ENCODE data around the gene SCYL1. TPM values are rescaled to one million over a fixed set of nuclear protein-coding genes. Genes with fewer than 3 reads are reported as not detected.
"Not testable (repeated sequence)": the region's sequence is repeated elsewhere in the genome, so short reads cannot be mapped to it uniquely, and the experiment has no call there.

Gene SCYL1
- total RNA-seq, 4 donors from 2014 or later: 40.6 to 63.3 (median 52.6) TPM

DNA sequence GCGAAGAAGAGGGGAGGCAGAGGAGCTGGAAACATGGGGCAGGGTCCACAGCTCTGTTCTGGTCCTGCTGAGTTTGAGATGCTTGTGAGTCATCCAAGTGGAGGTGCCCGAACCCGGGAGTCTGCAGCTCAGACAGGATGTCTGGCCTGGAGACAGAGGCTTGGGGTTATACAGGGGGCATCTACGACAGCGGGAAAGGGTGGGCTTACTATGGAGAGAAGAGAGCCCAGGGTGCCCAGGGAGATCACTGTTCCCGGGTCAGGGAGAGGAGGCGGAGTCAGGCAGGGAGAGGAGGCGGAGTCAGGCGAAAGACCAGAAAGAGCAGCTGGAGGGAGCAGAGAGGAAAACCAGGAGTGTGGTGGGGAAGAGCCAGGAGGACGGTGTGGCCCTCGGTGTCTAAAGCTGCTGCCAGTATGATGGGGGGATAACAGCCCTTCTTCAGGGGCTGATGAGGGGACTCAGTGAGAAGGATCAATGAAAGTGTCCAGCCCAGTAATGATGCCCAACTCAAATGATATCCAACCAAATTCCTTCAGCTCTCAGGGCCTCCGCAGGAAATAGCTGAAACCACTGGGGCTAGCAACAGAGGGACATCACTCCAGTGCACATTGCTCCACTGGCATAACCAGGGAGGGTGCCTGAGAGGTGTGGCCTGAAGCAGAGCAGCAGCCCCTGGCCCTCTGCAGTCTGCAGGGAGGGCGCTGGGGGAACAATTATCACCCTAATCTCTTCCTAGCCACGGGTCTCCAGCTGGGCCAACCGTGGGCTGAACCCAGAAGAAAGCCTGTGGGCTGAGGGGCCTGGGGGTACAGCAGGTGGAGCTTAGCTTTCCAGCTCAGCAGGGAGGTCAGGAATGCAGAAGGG lies 35.9 kb downstream of the SCYL1 start:
- intact Hi-C loops (cut with DNase I): no loop called here
- Histone ChIP-seq H3K36me3 (no peaks in the 10 kb centered on the region), H3K9me3 (no peaks in the 10 kb centered on the region), H3K4me3 (no peak overlapping the region), H3K4me1 (peaks cover 41 to 62% (median 43%) of the 10 kb centered on the region in 3 donors), H3K27ac (peak overlapping the region; percentile 78 to 95 (median 92)), H3K27me3 (no peaks in the 10 kb centered on the region)
- TF ChIP-seq POLR2A (IDR thresholded peaks at IDR 0.05): no peak
- TF ChIP-seq, protein P1, sequence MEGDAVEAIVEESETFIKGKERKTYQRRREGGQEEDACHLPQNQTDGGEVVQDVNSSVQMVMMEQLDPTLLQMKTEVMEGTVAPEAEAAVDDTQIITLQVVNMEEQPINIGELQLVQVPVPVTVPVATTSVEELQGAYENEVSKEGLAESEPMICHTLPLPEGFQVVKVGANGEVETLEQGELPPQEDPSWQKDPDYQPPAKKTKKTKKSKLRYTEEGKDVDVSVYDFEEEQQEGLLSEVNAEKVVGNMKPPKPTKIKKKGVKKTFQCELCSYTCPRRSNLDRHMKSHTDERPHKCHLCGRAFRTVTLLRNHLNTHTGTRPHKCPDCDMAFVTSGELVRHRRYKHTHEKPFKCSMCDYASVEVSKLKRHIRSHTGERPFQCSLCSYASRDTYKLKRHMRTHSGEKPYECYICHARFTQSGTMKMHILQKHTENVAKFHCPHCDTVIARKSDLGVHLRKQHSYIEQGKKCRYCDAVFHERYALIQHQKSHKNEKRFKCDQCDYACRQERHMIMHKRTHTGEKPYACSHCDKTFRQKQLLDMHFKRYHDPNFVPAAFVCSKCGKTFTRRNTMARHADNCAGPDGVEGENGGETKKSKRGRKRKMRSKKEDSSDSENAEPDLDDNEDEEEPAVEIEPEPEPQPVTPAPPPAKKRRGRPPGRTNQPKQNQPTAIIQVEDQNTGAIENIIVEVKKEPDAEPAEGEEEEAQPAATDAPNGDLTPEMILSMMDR (IDR thresholded peaks at IDR 0.05): no peak
- DNase-seq: no peak
- WGBS, 2 donors: 25 to 34% methylated on average over 12 to 15 of the region's 15 CpGs

DNA sequence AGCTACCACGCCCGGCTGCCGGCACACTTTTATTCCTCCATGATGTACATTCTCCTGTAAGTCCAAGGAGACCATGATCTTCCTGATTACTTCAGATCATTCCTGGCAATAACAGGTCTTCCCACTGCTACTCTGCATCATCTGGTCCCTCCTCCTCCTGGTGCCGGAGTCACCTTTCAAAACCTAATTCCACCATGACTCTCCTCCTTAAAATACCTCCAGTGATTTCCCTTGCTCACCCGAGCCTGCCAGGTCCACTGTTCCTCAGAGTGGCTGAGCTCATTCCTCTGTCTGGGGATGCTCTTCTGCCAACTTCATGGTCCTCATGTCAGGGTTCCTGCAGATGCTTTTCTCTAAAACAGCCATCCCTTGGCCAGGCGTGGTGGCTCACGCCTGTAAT lies 37.1 kb downstream of the SCYL1 start:
- peaks cover 0 to 9% (median 0%) of the 10 kb centered on the region in 3 donors for H3K36me3 ChIP-seq
- DNase-seq: no peak
- 82 to 88% methylated on average over 5 to 7 of the region's 7 CpGs for WGBS, 2 donors
- no peak overlapping the region for H3K4me3 ChIP-seq
- TF ChIP-seq POLR2A (IDR thresholded peaks at IDR 0.05): no peak
- TF ChIP-seq, protein P1 (IDR thresholded peaks at IDR 0.05): no peak
- intact Hi-C loops (cut with DNase I): no loop called here
- H3K27me3 ChIP-seq: no peaks in the 10 kb centered on the region
- H3K9me3 ChIP-seq: no peaks in the 10 kb centered on the region
- peaks cover 32 to 62% (median 33%) of the 10 kb centered on the region in 3 donors for H3K4me1 ChIP-seq
- no peak overlapping the region for H3K27ac ChIP-seq

DNA sequence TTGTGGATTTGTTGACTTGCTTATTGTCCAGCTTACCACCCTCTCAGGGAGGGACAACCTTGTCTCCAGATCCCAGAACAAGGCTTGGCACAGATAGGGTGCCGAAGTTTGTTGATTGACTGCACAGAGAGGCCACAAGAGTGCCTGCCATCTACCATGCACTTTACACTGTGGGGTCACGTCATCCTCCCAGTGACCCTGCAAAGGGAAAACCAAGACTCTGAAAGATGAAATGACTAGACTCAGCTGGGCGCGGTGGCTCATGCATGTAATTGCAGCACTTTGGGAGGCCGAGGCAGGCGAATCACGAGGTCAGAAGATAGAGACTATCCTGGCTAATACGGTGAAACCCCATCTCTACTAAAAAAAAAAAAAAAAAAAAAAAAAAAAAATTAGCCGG lies 37.9 kb downstream of the SCYL1 start:
- TF ChIP-seq, protein P1 (IDR thresholded peaks at IDR 0.05): no peak
- TF ChIP-seq POLR2A (IDR thresholded peaks at IDR 0.05): no peak
- H3K36me3 ChIP-seq: peaks cover 0 to 14% (median 0%) of the 10 kb centered on the region in 3 donors
- H3K4me3 ChIP-seq: no peak overlapping the region
- 76 to 80% methylated on average over 1 to 9 of the region's 9 CpGs for WGBS, 2 donors
- H3K27ac ChIP-seq: no peak overlapping the region
- no peaks in the 10 kb centered on the region for H3K9me3 ChIP-seq
- intact Hi-C loops (cut with DNase I): no loop called here
- DNase-seq: no peak
- no peaks in the 10 kb centered on the region for H3K27me3 ChIP-seq
- H3K4me1 ChIP-seq: peaks cover 27 to 62% (median 30%) of the 10 kb centered on the region in 3 donors

DNA sequence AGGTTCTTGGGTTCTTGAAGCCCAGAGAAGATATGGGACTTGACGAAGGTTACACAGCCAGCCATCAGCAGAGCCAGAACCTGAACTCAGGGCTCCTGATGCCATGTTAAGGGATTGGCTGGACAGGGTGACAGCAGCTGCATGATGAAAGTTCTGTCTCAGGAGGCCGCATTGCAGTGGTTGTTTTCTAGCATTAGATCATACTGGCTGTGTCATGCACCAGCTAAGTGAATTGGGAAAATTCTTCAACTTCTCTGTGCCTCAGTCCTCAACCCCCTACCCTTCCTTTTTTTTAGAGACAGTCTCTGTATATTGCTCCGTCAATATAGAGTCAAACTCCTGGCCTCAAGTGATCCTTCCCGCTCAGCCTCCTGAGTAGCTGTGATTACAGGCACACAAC lies 38.7 kb downstream of the SCYL1 start:
- Histone ChIP-seq H3K36me3 (peaks cover 0 to 22% (median 0%) of the 10 kb centered on the region in 3 donors), H3K4me3 (no peak overlapping the region), H3K27ac (no peak overlapping the region), H3K27me3 (no peaks in the 10 kb centered on the region), H3K9me3 (no peaks in the 10 kb centered on the region), H3K4me1 (peaks cover 29 to 62% (median 37%) of the 10 kb centered on the region in 3 donors)
- no peak for DNase-seq
- intact Hi-C loops (cut with DNase I): no loop called here
- TF ChIP-seq, protein P1 (IDR thresholded peaks at IDR 0.05): no peak
- no peak for TF ChIP-seq POLR2A (IDR thresholded peaks at IDR 0.05)
- 93 to 96% methylated on average over 4 of the region's 4 CpGs for WGBS, 2 donors

DNA sequence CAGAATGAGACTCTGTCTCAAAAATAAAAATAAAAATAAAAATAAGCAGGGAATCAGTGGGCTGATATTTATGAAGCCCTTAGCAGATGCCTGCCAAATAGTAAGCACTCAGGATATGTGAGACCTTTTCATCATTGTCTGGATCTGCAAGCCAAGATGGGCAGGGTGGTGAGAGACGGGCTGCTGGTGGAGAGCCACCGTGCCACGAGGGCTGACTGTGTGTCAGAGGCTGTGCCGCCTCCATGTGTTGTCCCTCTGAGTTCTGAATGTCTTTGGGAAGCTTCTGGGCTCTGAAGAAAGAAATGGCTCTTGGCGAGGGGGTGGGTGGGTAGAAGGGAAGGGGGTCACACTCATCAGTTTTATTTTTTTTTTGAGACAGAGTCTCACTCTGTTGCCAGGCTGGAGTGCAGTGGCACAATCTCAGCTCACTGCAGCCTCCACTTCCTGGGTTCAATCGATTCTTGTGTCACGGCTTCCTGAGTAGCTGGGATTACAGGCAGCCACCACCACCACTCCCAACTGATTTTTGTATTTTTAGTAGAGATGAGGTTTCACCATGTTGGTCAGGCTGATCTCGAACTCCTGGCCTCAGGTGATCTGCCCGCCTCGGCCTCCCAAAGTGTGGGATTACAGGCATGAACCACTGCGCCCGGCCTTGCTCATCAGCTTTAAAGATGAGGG lies 40.1 kb downstream of the SCYL1 start:
- peaks cover 0 to 24% (median 0%) of the 10 kb centered on the region in 3 donors for H3K36me3 ChIP-seq
- H3K9me3 ChIP-seq; DNase-seq; H3K4me3 ChIP-seq; H3K27me3 ChIP-seq; intact Hi-C loops (cut with DNase I): not testable (repeated sequence)
- peaks cover 25 to 60% (median 30%) of the 10 kb centered on the region in 3 donors for H3K4me1 ChIP-seq
- WGBS, 2 donors: 73 to 77% methylated on average over 5 to 12 of the region's 12 CpGs
- peak overlapping the region in 3 of 4 donors; percentile 36 to 45 (median 41) for H3K27ac ChIP-seq
